HEK293 (cell line): Measurements from ENCODE around the gene MRPL48.

Experiments used
- CTCF ChIP-seq: fragments of 450-650 bp; formaldehyde crosslinking; IDR thresholded peaks from 2 replicates; pipeline ENCODE4 v1.5.1; 2016; ENCODE audit warnings: missing biosample characterization, missing genetic modification characterization
- YY1 ChIP-seq: fragments of 450-650 bp; formaldehyde crosslinking; IDR thresholded peaks from 2 replicates; pipeline ENCODE4 v1.5.1; 2018; ENCODE audit warnings: missing biosample characterization, missing genetic modification characterization
- ZNF302 ChIP-seq: fragments of 450-650 bp; formaldehyde crosslinking; IDR thresholded peaks from 2 replicates; pipeline ENCODE4 v1.5.1; 2016; ENCODE audit warnings: missing biosample characterization, missing genetic modification characterization, low read depth
- ZNF510 ChIP-seq: fragments of 450-650 bp; formaldehyde crosslinking; IDR thresholded peaks from 2 replicates; pipeline ENCODE4 v1.5.1; 2018; ENCODE audit warnings: mild to moderate bottlenecking, missing genetic modification characterization, missing biosample characterization; ENCODE audit not compliant: insufficient replicate concordance
- ZNF548 ChIP-seq: fragments of 450-650 bp; formaldehyde crosslinking; IDR thresholded peaks from 2 replicates; pipeline ENCODE4 v1.5.1; 2016; ENCODE audit warnings: missing biosample characterization, missing genetic modification characterization
- ZNF626 ChIP-seq: fragments of 450-650 bp; sonication (Bioruptor Pico); formaldehyde crosslinking; IDR thresholded peaks from 2 replicates; pipeline ENCODE4 v1.5.1; 2018; ENCODE audit warnings: missing biosample characterization, missing genetic modification characterization, inconsistent platforms

- TF ChIP-seq CTCF (tag by site-specific recombination), result no peak
- no peak for TF ChIP-seq YY1 (tag by site-specific recombination)
- no peak for TF ChIP-seq ZNF626
- no peak for TF ChIP-seq ZNF510
- no peak for TF ChIP-seq ZNF302
- TF ChIP-seq ZNF548 (tag by site-specific recombination), result no peak
Measured at GRCh38 chr11:73789279-73789670, 1.6 kb downstream of the MRPL48 start.
